HepG2 (cell line): ENCODE measurements around the gene PIBF1. TPM values are rescaled to one million over a fixed set of nuclear protein-coding genes. Genes with fewer than 3 reads are reported as not detected.

ENCODE experiments used
- FOXM1 ChIP-seq: sonication (generic); formaldehyde crosslinking; IDR thresholded peaks from 2 replicates; pipeline ENCODE4 v1.5.0; 2020; ENCODE audit warnings: missing genetic modification reagents
- HOXA7 ChIP-seq: sonication (generic); formaldehyde crosslinking; IDR thresholded peaks from 2 replicates; pipeline ENCODE4 v1.8.1; 2022; ENCODE audit warnings: mild to moderate bottlenecking, missing genetic modification reagents, moderate library complexity
- MAFK ChIP-seq, 2 experiments: IDR thresholded peaks in 1 of 2; conservative IDR thresholded peaks in 1 of 2; 2 replicates each; pipeline ENCODE4 v1.6.1; 2011; ENCODE audit warnings: improper control_type of control experiment in 2 of 2, low read length in 2 of 2
- ZFP90 ChIP-seq: sonication (generic); formaldehyde crosslinking; IDR thresholded peaks from 2 replicates; pipeline ENCODE4 v1.8.0; 2022; ENCODE audit warnings: missing genetic modification reagents, mild to moderate bottlenecking, inconsistent platforms, borderline replicate concordance
- ZMYM2 ChIP-seq: sonication (generic); formaldehyde crosslinking; IDR thresholded peaks from 2 replicates; pipeline ENCODE4 v1.8.0; 2022; ENCODE audit warnings: mild to moderate bottlenecking, missing genetic modification reagents
- ZNF138 ChIP-seq: sonication (generic); formaldehyde crosslinking; IDR thresholded peaks from 2 replicates; pipeline ENCODE4 v1.5.0; 2020; ENCODE audit warnings: mild to moderate bottlenecking, low read depth, missing genetic modification reagents
- ZNF230 ChIP-seq: sonication (generic); formaldehyde crosslinking; IDR thresholded peaks from 2 replicates; pipeline ENCODE4 v1.4.0; 2020; ENCODE audit warnings: mild to moderate bottlenecking, missing genetic modification reagents
- ZNF563 ChIP-seq: sonication (generic); formaldehyde crosslinking; IDR thresholded peaks from 2 replicates; pipeline ENCODE4 v1.8.0; 2022; ENCODE audit warnings: mild to moderate bottlenecking, moderate library complexity, missing genetic modification reagents
- ZNF782 ChIP-seq: sonication (generic); formaldehyde crosslinking; IDR thresholded peaks from 2 replicates; pipeline ENCODE4 v1.4.0; 2020; ENCODE audit warnings: missing genetic modification reagents, mild to moderate bottlenecking, borderline replicate concordance
- polyA plus RNA-seq, 8 experiments: library from polyadenylated mRNA; depleted of rRNA in 3 of 8; stranded (reverse) in 7 of 8; unstranded in 1 of 8; fragments of >200 nt; fragmentation: Illumina TruSeq in 4 of 8; extraction: Trizol in 4 of 8; gene quantifications; 2 replicates each; pipeline versions ENCODE4 v1.2.1 to v1.2.3, GENCODE V29; 2011 to 2016; ENCODE audit warnings: low read depth in 4 of 8, missing spikeins in 1 of 8, mixed read lengths in 1 of 8; ENCODE audit not compliant: insufficient read depth in 1 of 8
- total RNA-seq, 5 experiments: library from RNA; depleted of rRNA; stranded (reverse); fragments of >200 nt; fragmentation: Illumina TruSeq; extraction: Trizol; gene quantifications; 2 replicates each; pipeline ENCODE4 v1.2.3, GENCODE V29; 2016; ENCODE audit warnings: low read depth in 1 of 5
- TF ChIP-seq, protein P1 (sequence below): sonication (generic); formaldehyde crosslinking; IDR thresholded peaks from 2 replicates; pipeline ENCODE4 v1.5.0; 2020; ENCODE audit warnings: mild to moderate bottlenecking, missing genetic modification reagents, moderate library complexity
- TF ChIP-seq, protein P2 (sequence below): sonication (generic); formaldehyde crosslinking; IDR thresholded peaks from 2 replicates; pipeline ENCODE4 v1.5.1; 2020; ENCODE audit warnings: mild to moderate bottlenecking, missing genetic modification reagents, borderline replicate concordance
- TF ChIP-seq, protein P3 (sequence below): sonication (generic); formaldehyde crosslinking; IDR thresholded peaks from 2 replicates; pipeline ENCODE4 v1.4.0; 2020; ENCODE audit warnings: low read depth, missing genetic modification reagents
- TF ChIP-seq, protein P4 (sequence below): IDR thresholded peaks from 2 replicates; pipeline ENCODE4 v1.6.1; 2016; ENCODE audit warnings: missing biosample characterization, missing genetic modification reagents, low read depth
- TF ChIP-seq, protein P5 (sequence below): sonication (generic); formaldehyde crosslinking; IDR thresholded peaks from 2 replicates; pipeline ENCODE4 v1.4.0; 2020; ENCODE audit warnings: missing genetic modification reagents
- TF ChIP-seq, protein P6 (sequence below), 2 experiments: fragments of 450-650 bp in 1 of 2; sonication (generic) in 1 of 2; formaldehyde crosslinking; IDR thresholded peaks; 2 replicates each; pipeline versions ENCODE4 v1.5.0 to v1.8.0; 2020 to 2022; ENCODE audit warnings: mild to moderate bottlenecking in 1 of 2, missing genetic modification reagents in 1 of 2

PIBF1 gene
- total and polyA plus RNA-seq, 2 of the 13 experiments (the other 11 are each of a cell fraction or from before 2014, with no cell fraction given): 4.2 to 15.8 TPM

DNA sequence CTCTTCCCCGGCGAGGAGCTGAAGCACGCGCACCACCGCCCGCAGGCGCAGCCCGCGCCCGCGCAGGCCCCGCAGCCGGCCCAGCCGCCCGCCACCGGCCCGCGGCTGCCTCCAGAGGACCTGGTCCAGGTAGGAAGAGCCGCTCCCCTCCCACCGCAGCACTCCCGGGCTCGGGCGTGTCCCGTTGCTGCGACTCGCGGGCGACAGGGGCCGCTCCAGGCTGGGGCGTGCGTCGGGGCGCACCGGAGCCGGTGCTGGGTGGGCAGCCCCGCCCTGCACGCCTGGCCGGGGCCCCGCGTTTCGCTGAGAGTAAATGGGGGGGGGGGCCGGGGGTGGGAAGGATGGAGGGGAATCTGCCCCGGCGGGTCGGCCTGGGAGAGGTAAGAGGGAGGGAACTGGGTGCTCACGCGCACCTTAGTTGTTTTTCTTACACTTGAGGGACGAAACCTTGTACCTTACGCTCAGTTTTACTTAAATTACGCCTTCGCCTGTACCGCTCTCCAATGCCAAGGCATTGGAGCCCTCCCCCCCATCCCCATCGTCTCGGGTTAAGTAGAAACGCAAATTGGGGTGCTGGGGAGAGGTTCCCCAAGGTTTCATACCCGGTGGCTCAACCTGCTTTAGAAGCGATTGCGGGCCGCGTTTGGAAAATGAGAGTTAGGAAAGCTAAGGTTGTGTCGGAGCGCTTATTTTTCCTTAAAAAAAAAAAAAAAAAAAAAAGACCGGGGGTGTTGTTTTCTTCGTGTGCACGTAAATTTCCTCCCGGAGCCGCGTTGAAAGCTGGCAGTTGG, 277.7 kb downstream of the PIBF1 start (continued):
- TF ChIP-seq, protein P1, sequence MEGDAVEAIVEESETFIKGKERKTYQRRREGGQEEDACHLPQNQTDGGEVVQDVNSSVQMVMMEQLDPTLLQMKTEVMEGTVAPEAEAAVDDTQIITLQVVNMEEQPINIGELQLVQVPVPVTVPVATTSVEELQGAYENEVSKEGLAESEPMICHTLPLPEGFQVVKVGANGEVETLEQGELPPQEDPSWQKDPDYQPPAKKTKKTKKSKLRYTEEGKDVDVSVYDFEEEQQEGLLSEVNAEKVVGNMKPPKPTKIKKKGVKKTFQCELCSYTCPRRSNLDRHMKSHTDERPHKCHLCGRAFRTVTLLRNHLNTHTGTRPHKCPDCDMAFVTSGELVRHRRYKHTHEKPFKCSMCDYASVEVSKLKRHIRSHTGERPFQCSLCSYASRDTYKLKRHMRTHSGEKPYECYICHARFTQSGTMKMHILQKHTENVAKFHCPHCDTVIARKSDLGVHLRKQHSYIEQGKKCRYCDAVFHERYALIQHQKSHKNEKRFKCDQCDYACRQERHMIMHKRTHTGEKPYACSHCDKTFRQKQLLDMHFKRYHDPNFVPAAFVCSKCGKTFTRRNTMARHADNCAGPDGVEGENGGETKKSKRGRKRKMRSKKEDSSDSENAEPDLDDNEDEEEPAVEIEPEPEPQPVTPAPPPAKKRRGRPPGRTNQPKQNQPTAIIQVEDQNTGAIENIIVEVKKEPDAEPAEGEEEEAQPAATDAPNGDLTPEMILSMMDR (CRISPR knock-in tag): peak; percentile 70
- TF ChIP-seq ZNF138 (CRISPR knock-in tag): no peak
- TF ChIP-seq ZNF782 (CRISPR knock-in tag): no peak
- TF ChIP-seq, protein P2, sequence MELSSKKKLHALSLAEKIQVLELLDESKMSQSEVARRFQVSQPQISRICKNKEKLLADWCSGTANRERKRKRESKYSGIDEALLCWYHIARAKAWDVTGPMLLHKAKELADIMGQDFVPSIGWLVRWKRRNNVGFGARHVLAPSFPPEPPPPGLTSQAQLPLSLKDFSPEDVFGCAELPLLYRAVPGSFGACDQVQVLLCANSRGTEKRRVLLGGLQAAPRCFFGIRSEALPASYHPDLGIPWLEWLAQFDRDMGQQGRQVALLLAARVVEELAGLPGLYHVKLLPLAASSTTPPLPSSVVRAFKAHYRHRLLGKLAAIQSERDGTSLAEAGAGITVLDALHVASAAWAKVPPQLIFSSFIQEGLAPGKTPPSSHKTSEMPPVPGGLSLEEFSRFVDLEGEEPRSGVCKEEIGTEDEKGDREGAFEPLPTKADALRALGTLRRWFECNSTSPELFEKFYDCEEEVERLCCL (CRISPR knock-in tag): no peak
- no peak for TF ChIP-seq ZMYM2 (CRISPR knock-in tag)
- TF ChIP-seq, protein P3, sequence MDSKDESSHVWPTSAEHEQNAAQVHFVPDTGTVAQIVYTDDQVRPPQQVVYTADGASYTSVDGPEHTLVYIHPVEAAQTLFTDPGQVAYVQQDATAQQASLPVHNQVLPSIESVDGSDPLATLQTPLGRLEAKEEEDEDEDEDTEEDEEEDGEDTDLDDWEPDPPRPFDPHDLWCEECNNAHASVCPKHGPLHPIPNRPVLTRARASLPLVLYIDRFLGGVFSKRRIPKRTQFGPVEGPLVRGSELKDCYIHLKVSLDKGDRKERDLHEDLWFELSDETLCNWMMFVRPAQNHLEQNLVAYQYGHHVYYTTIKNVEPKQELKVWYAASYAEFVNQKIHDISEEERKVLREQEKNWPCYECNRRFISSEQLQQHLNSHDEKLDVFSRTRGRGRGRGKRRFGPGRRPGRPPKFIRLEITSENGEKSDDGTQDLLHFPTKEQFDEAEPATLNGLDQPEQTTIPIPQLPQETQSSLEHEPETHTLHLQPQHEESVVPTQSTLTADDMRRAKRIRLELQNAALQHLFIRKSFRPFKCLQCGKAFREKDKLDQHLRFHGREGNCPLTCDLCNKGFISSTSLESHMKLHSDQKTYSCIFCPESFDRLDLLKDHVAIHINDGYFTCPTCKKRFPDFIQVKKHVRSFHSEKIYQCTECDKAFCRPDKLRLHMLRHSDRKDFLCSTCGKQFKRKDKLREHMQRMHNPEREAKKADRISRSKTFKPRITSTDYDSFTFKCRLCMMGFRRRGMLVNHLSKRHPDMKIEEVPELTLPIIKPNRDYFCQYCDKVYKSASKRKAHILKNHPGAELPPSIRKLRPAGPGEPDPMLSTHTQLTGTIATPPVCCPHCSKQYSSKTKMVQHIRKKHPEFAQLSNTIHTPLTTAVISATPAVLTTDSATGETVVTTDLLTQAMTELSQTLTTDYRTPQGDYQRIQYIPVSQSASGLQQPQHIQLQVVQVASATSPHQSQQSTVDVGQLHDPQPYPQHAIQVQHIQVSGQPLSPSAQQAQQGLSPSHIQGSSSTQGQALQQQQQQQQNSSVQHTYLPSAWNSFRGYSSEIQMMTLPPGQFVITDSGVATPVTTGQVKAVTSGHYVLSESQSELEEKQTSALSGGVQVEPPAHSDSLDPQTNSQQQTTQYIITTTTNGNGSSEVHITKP (CRISPR knock-in tag): no peak
- TF ChIP-seq HOXA7 (CRISPR knock-in tag): no peak
- TF ChIP-seq MAFK (conservative IDR thresholded peaks at IDR 0.05 in 1 of 2, IDR thresholded peaks at IDR 0.05 in 1 of 2; ENCODE audit: low read length in 2 of 2): no peak
- no peak for TF ChIP-seq ZFP90
- TF ChIP-seq, protein P4, sequence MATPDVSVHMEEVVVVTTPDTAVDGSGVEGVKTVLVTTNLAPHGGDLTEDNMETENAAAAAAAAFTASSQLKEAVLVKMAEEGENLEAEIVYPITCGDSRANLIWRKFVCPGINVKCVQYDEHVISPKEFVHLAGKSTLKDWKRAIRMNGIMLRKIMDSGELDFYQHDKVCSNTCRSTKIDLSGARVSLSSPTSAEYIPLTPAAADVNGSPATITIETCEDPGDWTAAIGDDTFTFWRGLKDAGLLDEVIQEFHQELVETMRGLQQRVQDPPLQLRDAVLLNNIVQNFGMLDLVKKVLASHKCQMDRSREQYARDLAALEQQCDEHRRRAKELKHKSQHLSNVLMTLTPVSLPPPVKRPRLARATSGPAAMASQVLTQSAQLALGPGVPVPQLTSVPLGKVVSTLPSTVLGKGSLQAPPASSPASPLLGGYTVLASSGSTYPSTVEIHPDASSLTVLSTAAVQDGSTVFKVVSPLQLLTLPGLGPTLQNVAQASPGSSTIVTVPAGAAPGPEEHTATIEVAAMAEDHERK (CRISPR knock-in tag): no peak
- TF ChIP-seq, protein P5, sequence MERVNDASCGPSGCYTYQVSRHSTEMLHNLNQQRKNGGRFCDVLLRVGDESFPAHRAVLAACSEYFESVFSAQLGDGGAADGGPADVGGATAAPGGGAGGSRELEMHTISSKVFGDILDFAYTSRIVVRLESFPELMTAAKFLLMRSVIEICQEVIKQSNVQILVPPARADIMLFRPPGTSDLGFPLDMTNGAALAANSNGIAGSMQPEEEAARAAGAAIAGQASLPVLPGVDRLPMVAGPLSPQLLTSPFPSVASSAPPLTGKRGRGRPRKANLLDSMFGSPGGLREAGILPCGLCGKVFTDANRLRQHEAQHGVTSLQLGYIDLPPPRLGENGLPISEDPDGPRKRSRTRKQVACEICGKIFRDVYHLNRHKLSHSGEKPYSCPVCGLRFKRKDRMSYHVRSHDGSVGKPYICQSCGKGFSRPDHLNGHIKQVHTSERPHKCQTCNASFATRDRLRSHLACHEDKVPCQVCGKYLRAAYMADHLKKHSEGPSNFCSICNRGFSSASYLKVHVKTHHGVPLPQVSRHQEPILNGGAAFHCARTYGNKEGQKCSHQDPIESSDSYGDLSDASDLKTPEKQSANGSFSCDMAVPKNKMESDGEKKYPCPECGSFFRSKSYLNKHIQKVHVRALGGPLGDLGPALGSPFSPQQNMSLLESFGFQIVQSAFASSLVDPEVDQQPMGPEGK (CRISPR knock-in tag): peak; percentile 62; the same call in 1 of the 2 replicates
- TF ChIP-seq ZNF563 (CRISPR knock-in tag): no peak
- TF ChIP-seq ZNF230: no peak
- TF ChIP-seq FOXM1 (CRISPR knock-in tag): no peak
- TF ChIP-seq, protein P6, sequence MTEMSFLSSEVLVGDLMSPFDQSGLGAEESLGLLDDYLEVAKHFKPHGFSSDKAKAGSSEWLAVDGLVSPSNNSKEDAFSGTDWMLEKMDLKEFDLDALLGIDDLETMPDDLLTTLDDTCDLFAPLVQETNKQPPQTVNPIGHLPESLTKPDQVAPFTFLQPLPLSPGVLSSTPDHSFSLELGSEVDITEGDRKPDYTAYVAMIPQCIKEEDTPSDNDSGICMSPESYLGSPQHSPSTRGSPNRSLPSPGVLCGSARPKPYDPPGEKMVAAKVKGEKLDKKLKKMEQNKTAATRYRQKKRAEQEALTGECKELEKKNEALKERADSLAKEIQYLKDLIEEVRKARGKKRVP (CRISPR knock-in tag; IDR thresholded peaks at IDR 0.05): no peak
